DOHH2 (cell line): ENCODE data around the gene IFI27L1.

Experiments
- CTCF ChIP-seq: fragments of 200-600 bp; sonication (generic); IDR thresholded peaks from one replicate; pipeline ENCODE4 v1.5.1; 2014; ENCODE audit warnings: antibody characterized with exemption, mild to moderate bottlenecking, low read depth, low read length; ENCODE audit not compliant: poor library complexity, severe bottlenecking
- EZH2phosphoT487 ChIP-seq: fragments of 200-600 bp; sonication (generic); IDR thresholded peaks from 2 replicates; pipeline ENCODE4 v1.6.1; 2017; ENCODE audit warnings: borderline replicate concordance, mild to moderate bottlenecking, antibody characterized with exemption, low read length, moderate library complexity, mixed read lengths

- TF ChIP-seq CTCF: no peak
- TF ChIP-seq EZH2phosphoT487: no peak
Observed at GRCh38 chr14:94056579-94057308, 24.4 kb upstream of the IFI27L1 start.
